ENCODE measurements around the gene PLEKHN1. TPM values are rescaled to one million over a fixed set of nuclear protein-coding genes. Genes with fewer than 3 reads are reported as not detected.

PLEKHN1 gene
- total RNA-seq, 4 donors from 2014 or later, result 36.1 to 69.0 (median 48.4) TPM

GRCh38 chr1:978069-978834 lies 12.0 kb downstream of the PLEKHN1 start:
- Histone ChIP-seq H3K4me3 (no peak overlapping the region), H3K9me3 (no peaks in the 10 kb centered on the region), H3K4me1 (peaks cover 23% of the 10 kb centered on the region), H3K36me3 (no peaks in the 10 kb centered on the region), H3K27ac (no peak overlapping the region), H3K27me3 (peaks cover 75% of the 10 kb centered on the region)
- TF ChIP-seq POLR2AphosphoS5 (IDR thresholded peaks at IDR 0.05) (no peak), EP300 (IDR thresholded peaks at IDR 0.05) (no peak), POLR2A (IDR thresholded peaks at IDR 0.05) (no peak)
- TF ChIP-seq, protein P1, sequence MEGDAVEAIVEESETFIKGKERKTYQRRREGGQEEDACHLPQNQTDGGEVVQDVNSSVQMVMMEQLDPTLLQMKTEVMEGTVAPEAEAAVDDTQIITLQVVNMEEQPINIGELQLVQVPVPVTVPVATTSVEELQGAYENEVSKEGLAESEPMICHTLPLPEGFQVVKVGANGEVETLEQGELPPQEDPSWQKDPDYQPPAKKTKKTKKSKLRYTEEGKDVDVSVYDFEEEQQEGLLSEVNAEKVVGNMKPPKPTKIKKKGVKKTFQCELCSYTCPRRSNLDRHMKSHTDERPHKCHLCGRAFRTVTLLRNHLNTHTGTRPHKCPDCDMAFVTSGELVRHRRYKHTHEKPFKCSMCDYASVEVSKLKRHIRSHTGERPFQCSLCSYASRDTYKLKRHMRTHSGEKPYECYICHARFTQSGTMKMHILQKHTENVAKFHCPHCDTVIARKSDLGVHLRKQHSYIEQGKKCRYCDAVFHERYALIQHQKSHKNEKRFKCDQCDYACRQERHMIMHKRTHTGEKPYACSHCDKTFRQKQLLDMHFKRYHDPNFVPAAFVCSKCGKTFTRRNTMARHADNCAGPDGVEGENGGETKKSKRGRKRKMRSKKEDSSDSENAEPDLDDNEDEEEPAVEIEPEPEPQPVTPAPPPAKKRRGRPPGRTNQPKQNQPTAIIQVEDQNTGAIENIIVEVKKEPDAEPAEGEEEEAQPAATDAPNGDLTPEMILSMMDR (IDR thresholded peaks at IDR 0.05), result no peak
- WGBS, result 75% methylated on average over 20 of the region's 44 CpGs
- peak in 1 of 2 donors; percentile 56 for DNase-seq (ENCODE audit: low spot score in 2 of 2)

DNA sequence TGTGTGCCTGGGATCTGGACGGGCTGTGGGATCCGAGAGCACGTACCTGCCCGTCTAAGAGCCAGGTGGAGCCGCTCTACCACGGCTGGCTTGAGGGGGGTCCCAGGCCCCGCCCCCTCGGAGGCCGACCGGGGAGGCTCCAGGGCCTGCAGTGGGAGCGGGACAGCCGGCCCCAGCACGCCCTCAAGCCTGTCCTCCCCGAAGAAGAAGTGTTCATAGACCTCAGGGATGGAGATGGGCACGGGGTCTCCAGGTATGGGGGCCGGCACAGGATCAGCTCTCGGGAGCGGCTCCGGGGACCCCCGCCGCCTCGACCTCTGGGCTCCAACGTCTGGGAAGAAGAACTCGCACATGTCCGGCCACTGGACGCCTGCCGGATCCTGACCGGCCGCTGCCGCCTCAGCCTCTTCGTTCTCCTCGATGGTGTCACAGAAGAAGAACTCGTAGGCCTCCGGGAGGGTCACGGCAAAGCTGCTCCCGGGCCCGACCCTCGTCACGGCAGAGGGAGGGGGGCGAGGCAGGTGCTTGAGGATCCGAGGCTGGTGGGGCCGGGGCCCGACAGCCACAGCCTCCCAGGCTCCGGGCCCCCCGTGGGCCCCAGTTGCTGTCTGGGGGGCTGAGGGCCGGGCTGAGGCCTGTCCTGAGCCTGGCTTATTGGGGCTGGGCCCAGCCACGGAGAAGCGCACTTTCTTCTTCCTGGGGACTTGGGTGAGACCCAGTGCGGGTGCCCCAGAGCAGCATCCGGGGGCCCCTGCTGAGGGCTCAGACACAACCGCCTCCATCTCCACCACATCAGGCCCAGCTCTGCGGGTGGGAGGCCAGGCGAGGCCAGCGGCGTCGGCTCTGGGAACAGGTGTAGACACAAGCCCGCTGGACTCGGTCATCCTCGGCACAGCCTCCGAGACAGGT lies 12.8 kb downstream of the PLEKHN1 start:
- no peak overlapping the region for H3K27ac ChIP-seq
- H3K36me3 ChIP-seq, result no peaks in the 10 kb centered on the region
- peaks cover 23% of the 10 kb centered on the region for H3K4me1 ChIP-seq
- H3K4me3 ChIP-seq, result no peak overlapping the region
- DNase-seq (ENCODE audit: low spot score in 2 of 2), result peak in 1 of 2 donors; percentile 70
- TF ChIP-seq, protein P1 (IDR thresholded peaks at IDR 0.05), result no peak
- TF ChIP-seq POLR2AphosphoS5 (IDR thresholded peaks at IDR 0.05), result no peak
- TF ChIP-seq EP300 (IDR thresholded peaks at IDR 0.05), result no peak
- no peak for TF ChIP-seq POLR2A (IDR thresholded peaks at IDR 0.05)
- WGBS, result 82% methylated on average over 26 of the region's 60 CpGs
- no peaks in the 10 kb centered on the region for H3K9me3 ChIP-seq
- H3K27me3 ChIP-seq, result peaks cover 75% of the 10 kb centered on the region

GRCh38 chr1:979744-980072 lies 13.4 kb downstream of the PLEKHN1 start:
- Histone ChIP-seq H3K4me1 (peaks cover 26% of the 10 kb centered on the region), H3K4me3 (no peak overlapping the region), H3K9me3 (no peaks in the 10 kb centered on the region), H3K27me3 (peaks cover 74% of the 10 kb centered on the region), H3K27ac (no peak overlapping the region), H3K36me3 (no peaks in the 10 kb centered on the region)
- DNase-seq (ENCODE audit: low spot score in 2 of 2), result no peak
- WGBS, result no CpG with 5 or more reads among the region's 9 CpGs
- TF ChIP-seq, protein P1 (IDR thresholded peaks at IDR 0.05), result no peak
- TF ChIP-seq POLR2AphosphoS5 (IDR thresholded peaks at IDR 0.05) (no peak), EP300 (IDR thresholded peaks at IDR 0.05) (no peak), POLR2A (IDR thresholded peaks at IDR 0.05) (no peak)

DNA sequence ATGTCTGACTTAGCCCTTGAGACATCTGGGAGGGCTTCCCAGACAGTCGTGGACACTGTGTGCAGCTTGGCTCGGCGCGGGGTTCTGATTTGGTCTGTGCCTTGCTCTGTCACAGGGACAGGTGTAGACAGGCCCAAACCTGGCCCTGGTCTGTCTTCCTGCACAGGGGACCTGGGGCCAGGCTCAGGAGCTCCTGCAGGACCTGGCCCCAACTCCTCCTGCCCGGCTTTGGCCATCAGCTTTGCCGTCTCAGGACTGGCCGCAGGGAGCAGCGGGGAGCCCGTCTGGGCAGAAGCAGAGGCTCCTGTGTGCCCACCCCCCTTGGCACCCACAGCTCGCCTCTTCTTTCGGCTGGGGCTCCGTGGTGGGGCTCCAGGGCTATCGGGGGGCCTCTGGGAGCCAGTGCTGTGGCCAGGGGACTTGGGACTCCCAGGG lies 13.9 kb downstream of the PLEKHN1 start:
- TF ChIP-seq EP300 (IDR thresholded peaks at IDR 0.05) (no peak), POLR2AphosphoS5 (IDR thresholded peaks at IDR 0.05) (no peak), POLR2A (IDR thresholded peaks at IDR 0.05) (no peak)
- TF ChIP-seq, protein P1 (IDR thresholded peaks at IDR 0.05), result no peak
- Histone ChIP-seq H3K36me3 (no peaks in the 10 kb centered on the region), H3K9me3 (no peaks in the 10 kb centered on the region), H3K27me3 (peaks cover 74% of the 10 kb centered on the region), H3K4me1 (peaks cover 25% of the 10 kb centered on the region), H3K4me3 (no peak overlapping the region), H3K27ac (no peak overlapping the region)
- WGBS, result 53% methylated on average over 6 of the region's 13 CpGs
- DNase-seq (ENCODE audit: low spot score in 2 of 2), result no peak
